Measurements from ENCODE around the gene TBX2. TPM values are rescaled to one million over a fixed set of nuclear protein-coding genes. Genes with fewer than 3 reads are reported as not detected.

The TBX2 gene
- total and polyA plus RNA-seq, 2 of the 13 experiments (the other 11 are each of a cell fraction or from before 2014, with no cell fraction given): 2.8 to 15.3 TPM

GRCh38 chr17:61399131-61400065 lies at the start of gene TBX2 (continued):
- TF ChIP-seq ZNF331 (CRISPR knock-in tag; IDR thresholded peaks at IDR 0.05) (peak; percentile 34; the same call in 1 of the 2 replicates), IRF9 (CRISPR knock-in tag; IDR thresholded peaks at IDR 0.05; ENCODE audit: borderline replicate concordance) (no peak; the same call in 1 of the 2 replicates), ARHGAP35 (CRISPR knock-in tag; IDR thresholded peaks at IDR 0.05; ENCODE audit: borderline replicate concordance) (peak; percentile 86; the same call in 1 of the 2 replicates), LRRFIP1 (CRISPR knock-in tag; conservative IDR thresholded peaks at IDR 0.05) (no peak), ZNF749 (CRISPR knock-in tag; IDR thresholded peaks at IDR 0.05; ENCODE audit: borderline replicate concordance) (no peak), ZNF318 (CRISPR knock-in tag; IDR thresholded peaks at IDR 0.05) (peak; percentile 15; the same call in 1 of the 2 replicates), ZNF567 (CRISPR knock-in tag; IDR thresholded peaks at IDR 0.05; ENCODE audit: borderline replicate concordance) (0 out of 2 replicates have a peak, but pooled peaks have one; percentile 53), NCOA1 (CRISPR knock-in tag; IDR thresholded peaks at IDR 0.05) (no peak), ZMYM2 (CRISPR knock-in tag; IDR thresholded peaks at IDR 0.05) (no peak), SRSF1 (optimal IDR thresholded peaks at IDR 0.05; ENCODE audit: low read depth, low read length) (no peak), ZBTB14 (CRISPR knock-in tag; IDR thresholded peaks at IDR 0.05) (peak; percentile 33; the same call in 1 of the 2 replicates), SAP130 (CRISPR knock-in tag; IDR thresholded peaks at IDR 0.05; ENCODE audit: low read depth) (peak; percentile 73), ZNF768 (CRISPR knock-in tag; IDR thresholded peaks at IDR 0.05) (peak; percentile 76; the same call in 1 of the 2 replicates), FLYWCH1 (CRISPR knock-in tag; IDR thresholded peaks at IDR 0.05) (no peak), KMT2A (CRISPR knock-in tag; IDR thresholded peaks at IDR 0.05) (peak; percentile 82; the same call in 1 of the 2 replicates)
